A673 (cell line): Measurements from ENCODE around the gene ADAMTSL1.

ENCODE experiments used
- CTCF ChIP-seq: fragments of 300-800, 200-600 bp; sonication (generic); conservative IDR thresholded peaks from 2 replicates; pipeline ENCODE4 v1.5.1; 2017; ENCODE audit warnings: low read depth, mild to moderate bottlenecking, antibody characterized with exemption, low read length, moderate library complexity, mixed read lengths
- EZH2 ChIP-seq: fragments of 200-600 bp; sonication (generic); IDR thresholded peaks from 2 replicates; pipeline ENCODE4 v1.6.1; 2017; ENCODE audit warnings: borderline replicate concordance, low read depth, mild to moderate bottlenecking, mixed read lengths, antibody characterized with exemption, low read length; ENCODE audit not compliant: poor library complexity, severe bottlenecking

DNA sequence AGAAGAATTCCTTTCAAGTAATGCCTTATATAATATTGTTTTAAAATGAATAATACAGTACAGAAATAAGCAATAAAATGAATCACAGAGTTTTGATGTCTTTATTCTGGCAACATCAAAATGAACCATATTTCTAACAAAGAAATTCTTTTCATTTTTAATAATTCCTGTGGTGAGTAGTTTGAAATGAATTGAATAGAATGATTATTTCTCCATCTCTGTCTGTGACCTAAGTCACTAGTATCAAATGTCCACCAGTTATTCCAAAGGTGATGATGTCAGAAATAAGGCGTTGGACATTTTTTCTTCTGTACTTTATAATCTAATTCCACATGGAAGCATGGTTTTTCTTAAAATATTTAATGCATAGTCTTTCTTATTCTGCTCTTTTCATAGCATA lies 106.2 kb downstream of the ADAMTSL1 start:
- TF ChIP-seq CTCF (no peak), EZH2 (no peak)
